Left ventricle myocardium inferior (tissue), 1 donor: ENCODE measurements around the gene FBXO30. TPM values are rescaled to one million over a fixed set of nuclear protein-coding genes. Genes with fewer than 3 reads are reported as not detected.
A peak's percentile ranks its signal among the peaks of the same experiment; 100 is the strongest.

Source experiments
- DNase-seq: peaks from one replicate; pipeline ENCODE4 v3.0.0-alpha.2; 2020
- H3K27ac ChIP-seq: fragments of 200-600 bp; replicated peaks from 2 replicates; pipeline ENCODE4 v1.8.0; 2021
- H3K27me3 ChIP-seq: fragments of 200-600 bp; 2 replicates; pipeline ENCODE4 v1.8.0; 2021; ENCODE audit warnings: low read depth
- H3K36me3 ChIP-seq: fragments of 200-600 bp; 2 replicates; pipeline ENCODE4 v1.8.0; 2021
- H3K4me1 ChIP-seq: fragments of 200-600 bp; 2 replicates; pipeline ENCODE4 v1.8.0; 2021
- H3K4me3 ChIP-seq: fragments of 200-600 bp; 2 replicates; pipeline ENCODE4 v1.8.0; 2021; ENCODE audit warnings: mild to moderate bottlenecking, moderate library complexity
- H3K9me3 ChIP-seq: fragments of 200-600 bp; replicated peaks from 2 replicates; pipeline ENCODE4 v1.8.0; 2021
- CTCF ChIP-seq: fragments of 200-600 bp; IDR thresholded peaks from 2 replicates; pipeline ENCODE4 v1.8.0; 2021; ENCODE audit warnings: antibody characterized with exemption, mild to moderate bottlenecking, borderline replicate concordance
- intact Hi-C: fragments of 100-400 bp; cut with micrococcal nuclease; formaldehyde crosslinking; loops from one replicate; pipeline ENCODE4 v1.11.0; 2022
- total RNA-seq: library from RNA; stranded (reverse); fragmentation: NEBNext Ultra II Directional; extraction: Animal tissue kit (Norgen Biotek cat#: 25700); gene quantifications from one replicate; pipeline ENCODE4 v1.2.1, GENCODE V29; 2021
- donor health status: DM: no; HTN: yes; CAD: no; lungs with severe emphysema.

Gene FBXO30
- total RNA-seq, 1 donor from 2014 or later, result 16.7 TPM

DNA sequence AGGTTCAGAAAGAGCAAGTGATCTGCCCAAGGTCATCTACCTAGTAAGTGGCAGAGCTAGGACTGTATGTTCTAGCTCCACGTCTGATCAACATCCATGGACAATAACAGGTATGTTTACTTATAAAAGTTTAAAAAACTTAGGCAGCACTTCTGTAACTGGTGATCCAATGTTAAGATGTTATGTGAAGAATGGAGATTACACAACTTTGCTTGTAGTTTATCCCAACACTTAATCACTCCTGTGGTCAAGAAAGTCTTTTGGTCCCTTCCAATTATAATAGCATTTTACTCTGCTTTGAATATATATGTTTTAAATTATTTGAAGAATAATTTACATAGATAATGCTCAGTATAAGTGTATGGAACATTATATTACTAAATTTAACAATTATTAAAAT is 4.8 kb downstream of the FBXO30 start:
- H3K4me1 ChIP-seq, result peaks cover 67% of the 10 kb centered on the region
- intact Hi-C loops, result no loop called here
- no peak overlapping the region for H3K4me3 ChIP-seq
- TF ChIP-seq CTCF, result no peak
- peak overlapping the region; percentile 16 for H3K27ac ChIP-seq
- H3K27me3 ChIP-seq, result no peaks in the 10 kb centered on the region
- DNase-seq, result no peak
- peaks cover 15% of the 10 kb centered on the region for H3K36me3 ChIP-seq
- H3K9me3 ChIP-seq, result no peaks in the 10 kb centered on the region

- no peak overlapping the region for H3K4me3 ChIP-seq
- TF ChIP-seq CTCF, result no peak
- DNase-seq, result no peak
- peaks cover 69% of the 10 kb centered on the region for H3K4me1 ChIP-seq
- H3K9me3 ChIP-seq, result no peaks in the 10 kb centered on the region
- no peaks in the 10 kb centered on the region for H3K27me3 ChIP-seq
- peaks cover 20% of the 10 kb centered on the region for H3K36me3 ChIP-seq
- H3K27ac ChIP-seq, result peak overlapping the region; percentile 16
- intact Hi-C loops, result no loop called here
These were observed 5.4 kb downstream of the FBXO30 start for GRCh38 chr6:145809211-145809610.

GRCh38 chr6:145808239-145808638 is 6.4 kb downstream of the FBXO30 start:
- Histone ChIP-seq H3K4me1 (peaks cover 60% of the 10 kb centered on the region), H3K4me3 (no peak overlapping the region), H3K27me3 (no peaks in the 10 kb centered on the region), H3K27ac (no peak overlapping the region), H3K9me3 (no peaks in the 10 kb centered on the region), H3K36me3 (peaks cover 30% of the 10 kb centered on the region)
- DNase-seq, result no peak
- TF ChIP-seq CTCF, result no peak
- intact Hi-C loops, result no loop called here

- peaks cover 48% of the 10 kb centered on the region for H3K36me3 ChIP-seq
- H3K9me3 ChIP-seq, result no peaks in the 10 kb centered on the region
- DNase-seq, result no peak
- no peak for TF ChIP-seq CTCF
- no peaks in the 10 kb centered on the region for H3K27me3 ChIP-seq
- H3K4me3 ChIP-seq, result no peak overlapping the region
- H3K4me1 ChIP-seq, result peaks cover 39% of the 10 kb centered on the region
- no peak overlapping the region for H3K27ac ChIP-seq
- intact Hi-C loops, result no loop called here
These were observed 12.5 kb downstream of the FBXO30 start for GRCh38 chr6:145802141-145802540.

GRCh38 chr6:145801021-145801420 is 13.6 kb downstream of the FBXO30 start:
- intact Hi-C loops, result no loop called here
- no peaks in the 10 kb centered on the region for H3K9me3 ChIP-seq
- H3K27ac ChIP-seq, result no peak overlapping the region
- H3K4me1 ChIP-seq, result peaks cover 49% of the 10 kb centered on the region
- H3K4me3 ChIP-seq, result no peak overlapping the region
- H3K27me3 ChIP-seq, result no peaks in the 10 kb centered on the region
- no peak for TF ChIP-seq CTCF
- DNase-seq, result no peak
- peaks cover 45% of the 10 kb centered on the region for H3K36me3 ChIP-seq

DNA sequence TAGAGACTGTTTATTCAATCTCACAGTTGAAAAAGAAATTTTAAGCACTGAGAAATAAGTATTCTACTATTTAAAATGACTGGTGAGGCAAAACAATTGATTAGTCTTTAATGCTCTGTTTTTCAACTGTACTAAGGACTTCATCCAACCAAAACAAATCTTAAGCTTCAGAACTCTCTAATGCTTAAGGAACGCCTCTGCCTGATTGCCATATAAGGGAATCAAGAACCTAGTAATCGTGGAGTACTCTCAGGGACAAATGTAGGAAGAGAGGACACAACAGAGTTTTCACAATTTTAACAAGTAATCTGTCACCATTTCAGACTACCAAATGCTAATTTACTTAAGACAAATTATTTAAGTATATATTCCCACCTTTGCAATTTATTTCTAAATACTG is 16.1 kb downstream of the FBXO30 start:
- H3K27me3 ChIP-seq, result no peaks in the 10 kb centered on the region
- no peak overlapping the region for H3K4me3 ChIP-seq
- intact Hi-C loops, result loop anchor here (10.0 kb wide), 1 partner anchor 54 kb away; no protein-coding TSS in a partner anchor
- no peak for DNase-seq
- TF ChIP-seq CTCF, result no peak
- H3K9me3 ChIP-seq, result no peaks in the 10 kb centered on the region
- no peak overlapping the region for H3K27ac ChIP-seq
- H3K4me1 ChIP-seq, result peaks cover 50% of the 10 kb centered on the region
- H3K36me3 ChIP-seq, result peaks cover 21% of the 10 kb centered on the region
